Hepatocyte (in vitro differentiated cells): Measurements from ENCODE around the gene HAUS1. TPM values are rescaled to one million over a fixed set of nuclear protein-coding genes. Genes with fewer than 3 reads are reported as not detected.
"Not testable (repeated sequence)": the region's sequence is repeated elsewhere in the genome, so short reads cannot be mapped to it uniquely, and the experiment has no call there.

ENCODE experiments used
- DNase-seq: peaks from one replicate; pipeline ENCODE4 v3.0.0-alpha.2; 2016; ENCODE audit warnings: low spot score
- H2AFZ ChIP-seq: fragments of 200-600 bp; sonication (generic); 2 replicates; pipeline ENCODE4 v1.6.0; 2016; ENCODE audit warnings: antibody characterized with exemption, mild to moderate bottlenecking
- H3K27ac ChIP-seq: fragments of 200-600 bp; sonication (generic); 2 replicates; pipeline ENCODE4 v1.5.1; 2016; ENCODE audit warnings: mild to moderate bottlenecking
- H3K27me3 ChIP-seq: fragments of 200-600 bp; sonication (generic); 2 replicates; pipeline ENCODE4 v1.6.1; 2016
- H3K36me3 ChIP-seq: fragments of 200-600 bp; sonication (generic); replicated peaks from 2 replicates; pipeline ENCODE4 v1.5.1; 2016; ENCODE audit warnings: low read depth; ENCODE audit not compliant: insufficient read depth
- H3K4me1 ChIP-seq: fragments of 200-600 bp; sonication (generic); 2 replicates; pipeline ENCODE4 v1.5.1; 2016; ENCODE audit warnings: mild to moderate bottlenecking, moderate library complexity; ENCODE audit not compliant: insufficient read depth
- H3K4me2 ChIP-seq: fragments of 200-600 bp; sonication (generic); 2 replicates; pipeline ENCODE4 v1.6.0; 2016
- H3K4me3 ChIP-seq: fragments of 200-600 bp; sonication (generic); 2 replicates; pipeline ENCODE4 v1.5.1; 2016; ENCODE audit warnings: mild to moderate bottlenecking
- H3K79me2 ChIP-seq: fragments of 200-600 bp; sonication (generic); 2 replicates; pipeline ENCODE4 v1.6.0; 2017; ENCODE audit warnings: mild to moderate bottlenecking
- H3K9me2 ChIP-seq: fragments of 200-600 bp; sonication (generic); replicated peaks from 2 replicates; pipeline ENCODE4 v1.6.0; 2017; ENCODE audit warnings: mild to moderate bottlenecking; ENCODE audit not compliant: insufficient read depth
- H3K9me3 ChIP-seq: fragments of 200-600 bp; sonication (generic); 2 replicates; pipeline ENCODE4 v1.5.1; 2016; ENCODE audit warnings: low read depth, mild to moderate bottlenecking
- H4K20me1 ChIP-seq: fragments of 200-600 bp; sonication (generic); 2 replicates; pipeline ENCODE4 v1.6.0; 2016; ENCODE audit warnings: mild to moderate bottlenecking; ENCODE audit not compliant: insufficient read depth, poor library complexity, severe bottlenecking
- CTCF ChIP-seq: fragments of 200-600 bp; sonication (generic); IDR thresholded peaks from 2 replicates; pipeline ENCODE4 v1.5.1; 2016; ENCODE audit warnings: antibody characterized with exemption, mild to moderate bottlenecking; ENCODE audit not compliant: poor library complexity
- EZH2 ChIP-seq: fragments of 200-600 bp; sonication (generic); IDR thresholded peaks from 2 replicates; pipeline ENCODE4 v1.6.1; 2016; ENCODE audit warnings: antibody characterized with exemption, mild to moderate bottlenecking, borderline replicate concordance
- EZH2phosphoT487 ChIP-seq: fragments of 200-600 bp; sonication (generic); IDR thresholded peaks from one replicate; pipeline ENCODE4 v1.6.1; 2018; ENCODE audit warnings: antibody characterized with exemption, mild to moderate bottlenecking, low read depth, moderate library complexity; ENCODE audit not compliant: unreplicated experiment, severe bottlenecking
- WGBS: methylation state at CpG from one replicate; pipeline ENCODE4 v1.1.6; 2016; ENCODE audit warnings: low lambda C conversion rate; ENCODE audit errors: missing lambda C conversion rate; 5-methylcytosine and 5-hydroxymethylcytosine counted together
- polyA plus RNA-seq: library from polyadenylated mRNA; unstranded; fragments of >200 nt; fragmentation: Nextera tagmentation; extraction: Ambion mirVana; gene quantifications from 2 replicates; pipeline ENCODE4 v1.2.1, GENCODE V29; 2016
- total RNA-seq: library from RNA; depleted of rRNA; stranded (reverse); fragments of >200 nt; gene quantifications from 2 replicates; pipeline ENCODE4 v1.2.3, GENCODE V29; 2014

Gene HAUS1
- total and polyA plus RNA-seq, 2 experiments from 2014 or later, result 36.5 to 51.8 TPM

DNA sequence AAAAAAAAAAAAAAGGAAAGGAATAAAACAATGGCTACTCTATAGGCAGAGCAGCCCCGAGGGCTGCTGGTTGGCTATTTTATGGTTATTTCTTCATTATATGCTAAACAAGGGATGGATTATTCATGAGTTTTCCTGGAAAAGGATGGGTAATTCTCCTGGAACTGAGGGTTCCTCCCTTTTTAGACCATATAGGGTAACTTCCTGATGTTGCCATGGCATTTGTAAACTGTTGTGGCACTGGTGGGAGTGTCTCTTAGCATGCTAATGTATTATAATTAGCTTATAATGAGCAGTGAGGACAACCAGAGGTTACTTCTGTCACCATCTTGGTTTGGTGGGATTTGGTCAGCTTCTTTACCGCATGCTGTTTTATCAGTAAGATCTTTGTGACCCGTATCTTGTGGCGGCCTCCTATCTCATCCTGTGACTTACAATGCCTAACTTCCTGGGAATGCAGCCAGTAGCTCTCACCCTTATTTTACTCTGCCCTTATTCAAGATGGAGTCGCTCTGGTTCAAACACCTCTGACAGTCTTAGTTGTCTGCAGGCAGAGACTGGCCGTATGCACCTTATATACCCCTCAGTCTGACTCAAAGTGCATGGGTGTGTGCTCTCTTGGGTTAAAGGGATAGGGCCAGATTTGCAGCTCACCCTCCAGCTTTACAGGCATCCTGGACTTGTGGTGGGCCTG, 57.7 kb downstream of the HAUS1 start:
- Histone ChIP-seq H2AFZ (no peak overlapping the region), H3K79me2 (no peaks in the 10 kb centered on the region), H4K20me1 (no peaks in the 10 kb centered on the region), H3K36me3 (no peaks in the 10 kb centered on the region), H3K4me3 (no peak overlapping the region), H3K27ac (no peak overlapping the region), H3K9me2 (no peaks in the 10 kb centered on the region), H3K9me3 (no peaks in the 10 kb centered on the region), H3K27me3 (no peaks in the 10 kb centered on the region), H3K4me2 (no peak overlapping the region), H3K4me1 (no peaks in the 10 kb centered on the region)
- no peak for DNase-seq
- TF ChIP-seq CTCF (no peak), EZH2 (no peak), EZH2phosphoT487 (no peak)
- WGBS, result 81% methylated on average over 6 of the region's 6 CpGs

DNA sequence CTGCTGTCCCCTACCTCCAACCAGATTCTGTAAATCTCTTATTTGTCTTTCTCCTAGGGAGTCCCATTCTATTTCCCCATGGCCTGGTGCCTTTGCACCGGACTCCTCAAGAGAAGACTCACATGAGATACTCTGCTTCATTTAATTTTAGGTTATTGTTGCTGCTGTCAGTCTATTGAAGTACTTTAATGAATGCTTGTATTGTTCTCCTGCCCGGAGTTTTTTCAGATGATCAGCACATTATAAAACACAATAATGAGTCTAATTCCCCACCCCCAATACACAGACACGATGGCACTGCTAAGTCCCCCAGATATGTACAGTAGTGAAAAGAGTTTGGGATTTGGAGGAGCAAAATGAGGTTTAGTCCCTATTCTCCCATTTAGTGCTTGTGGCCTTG, 58.9 kb downstream of the HAUS1 start:
- no peak for TF ChIP-seq EZH2phosphoT487
- TF ChIP-seq CTCF, result no peak
- TF ChIP-seq EZH2, result no peak
- Histone ChIP-seq H3K27me3 (no peaks in the 10 kb centered on the region), H3K4me2 (no peak overlapping the region), H3K27ac (no peak overlapping the region), H3K9me2 (no peaks in the 10 kb centered on the region), H3K4me3 (no peak overlapping the region), H3K4me1 (no peaks in the 10 kb centered on the region), H4K20me1 (no peaks in the 10 kb centered on the region), H2AFZ (no peak overlapping the region), H3K36me3 (no peaks in the 10 kb centered on the region), H3K9me3 (no peaks in the 10 kb centered on the region), H3K79me2 (no peaks in the 10 kb centered on the region)
- WGBS, result 82% methylated on average over 3 of the region's 3 CpGs
- DNase-seq, result no peak

- H4K20me1 ChIP-seq, result no peaks in the 10 kb centered on the region
- 95% methylated on average over 7 of the region's 7 CpGs for WGBS
Observed at GRCh38 chr18:46163941-46164499, 59.8 kb downstream of the HAUS1 start.

DNA sequence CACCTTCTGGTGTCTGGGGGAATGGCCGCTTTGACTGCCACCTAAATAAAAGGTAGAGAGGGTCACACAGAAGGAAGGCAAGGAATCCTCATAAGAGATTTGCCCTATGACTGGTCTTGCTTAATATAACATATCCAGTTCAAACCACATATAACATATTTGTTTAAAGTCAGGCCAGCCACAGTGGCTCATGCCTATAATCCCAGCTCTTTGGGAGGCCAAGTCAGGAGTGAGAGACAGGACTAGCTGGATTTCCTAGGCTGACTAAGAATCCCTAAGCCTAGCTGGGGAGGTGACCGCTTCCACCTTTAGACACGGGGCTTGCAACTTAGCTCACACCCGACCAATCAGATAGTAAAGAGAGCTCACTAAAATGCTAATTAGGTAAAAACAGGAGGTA, 60.3 kb downstream of the HAUS1 start:
- H3K27me3 ChIP-seq, H3K79me2 ChIP-seq, H3K4me3 ChIP-seq, H3K36me3 ChIP-seq, H3K9me2 ChIP-seq, DNase-seq, H3K4me1 ChIP-seq, H3K9me3 ChIP-seq, H3K27ac ChIP-seq, H3K4me2 ChIP-seq, H2AFZ ChIP-seq, H4K20me1 ChIP-seq: not testable (repeated sequence)
- 77% methylated on average over 4 of the region's 4 CpGs for WGBS

More at GRCh38 chr18:46163941-46164499, 59.8 kb downstream of the HAUS1 start:
- DNase-seq, result no peak
- no peaks in the 10 kb centered on the region for H3K9me2 ChIP-seq
- no peak overlapping the region for H3K27ac ChIP-seq
- no peak overlapping the region for H3K4me2 ChIP-seq
- H3K4me1 ChIP-seq, result no peaks in the 10 kb centered on the region
- no peaks in the 10 kb centered on the region for H3K9me3 ChIP-seq
- H3K36me3 ChIP-seq, result no peaks in the 10 kb centered on the region
- TF ChIP-seq EZH2phosphoT487 (no peak), CTCF (no peak), EZH2 (no peak)
- H3K27me3 ChIP-seq, result no peaks in the 10 kb centered on the region
- no peaks in the 10 kb centered on the region for H3K79me2 ChIP-seq
- no peak overlapping the region for H3K4me3 ChIP-seq
- H2AFZ ChIP-seq, result no peak overlapping the region
